NCI-H526 treated with DMSO at 0.1 percent for 48 hours (cell line): ENCODE results near the gene TRIP11.

Experiments used
- DNase-seq: peaks from one replicate; lab custom pipeline; 2025; lab: John Stamatoyannopoulos, UW

Gene TRIP11

DNA sequence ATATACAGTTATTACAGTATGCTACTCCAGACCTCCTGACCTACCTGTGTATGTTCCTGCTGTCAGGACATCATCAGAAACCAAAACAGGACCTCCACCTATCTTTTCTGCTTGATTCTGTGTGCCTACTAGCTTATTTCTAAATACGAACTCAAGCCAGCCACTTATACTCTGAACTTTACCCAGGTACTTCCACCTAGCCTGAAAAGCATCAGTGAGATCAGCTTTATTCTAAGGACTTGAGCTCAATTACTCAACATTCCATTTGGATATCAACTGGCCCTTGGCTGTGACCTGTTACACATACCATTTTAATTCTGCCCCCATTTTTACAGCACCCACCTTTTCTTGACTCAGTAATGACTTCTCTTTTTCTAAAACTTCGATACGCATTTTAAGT is 29.2 kb downstream of the TRIP11 start:
- no peak for DNase-seq

DNA sequence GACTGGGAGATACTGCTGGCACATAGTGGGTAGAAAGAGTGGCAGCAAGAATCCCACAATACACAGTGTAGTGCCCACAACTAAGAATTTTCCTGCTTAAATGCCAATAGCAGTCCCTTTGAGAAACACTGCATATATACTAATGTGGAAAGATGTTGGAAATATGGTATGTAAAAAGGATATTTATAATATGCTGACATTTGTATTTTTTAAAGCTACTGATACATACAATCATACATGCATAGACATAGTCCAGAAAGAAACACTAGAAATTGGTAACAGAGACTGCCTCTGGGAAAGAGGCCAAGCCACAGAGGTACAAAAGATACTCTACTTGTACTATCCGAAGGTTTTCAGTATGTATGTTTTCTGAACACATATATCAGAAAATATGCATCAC is 30.3 kb downstream of the TRIP11 start:
- DNase-seq = no peak

DNA sequence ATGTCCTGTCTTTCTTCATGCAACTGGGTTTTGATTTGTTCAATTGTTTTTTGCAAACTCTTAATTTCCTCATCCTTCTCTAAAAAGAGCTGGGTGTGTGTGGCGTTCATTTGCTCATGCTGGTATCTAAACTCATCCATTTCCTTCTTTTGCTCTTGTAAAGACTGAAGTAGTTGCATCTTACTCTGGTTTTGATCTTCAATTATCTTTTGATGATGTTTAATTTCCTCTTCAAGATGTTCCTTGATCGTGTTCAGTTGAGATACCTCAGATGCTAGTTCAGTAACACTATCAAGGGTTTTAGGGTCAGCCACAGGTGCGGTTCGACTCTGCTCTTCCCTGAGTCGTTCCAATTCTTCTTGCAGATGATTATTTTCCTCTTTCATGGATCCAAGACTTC is 34.8 kb downstream of the TRIP11 start:
- no peak for DNase-seq

DNA sequence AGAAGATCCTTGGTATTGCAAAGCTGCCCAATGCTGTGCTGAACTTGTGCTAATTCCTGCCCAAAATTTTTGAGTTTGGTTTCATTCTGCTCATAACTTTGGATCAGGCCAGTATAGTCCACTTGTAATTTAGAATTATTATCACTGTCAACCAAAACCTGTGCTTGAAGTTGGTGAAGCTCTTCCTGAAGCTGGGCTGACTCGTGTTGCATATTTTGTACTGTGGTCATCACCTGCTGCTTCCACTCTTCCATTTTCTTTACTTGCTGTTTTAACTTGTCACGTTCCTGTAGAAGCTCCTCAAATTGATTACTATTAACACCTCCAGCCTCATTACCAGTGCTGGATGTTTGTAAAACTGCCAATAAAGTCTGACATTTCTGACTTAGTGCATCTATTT is 35.8 kb downstream of the TRIP11 start:
- DNase-seq = no peak

DNA sequence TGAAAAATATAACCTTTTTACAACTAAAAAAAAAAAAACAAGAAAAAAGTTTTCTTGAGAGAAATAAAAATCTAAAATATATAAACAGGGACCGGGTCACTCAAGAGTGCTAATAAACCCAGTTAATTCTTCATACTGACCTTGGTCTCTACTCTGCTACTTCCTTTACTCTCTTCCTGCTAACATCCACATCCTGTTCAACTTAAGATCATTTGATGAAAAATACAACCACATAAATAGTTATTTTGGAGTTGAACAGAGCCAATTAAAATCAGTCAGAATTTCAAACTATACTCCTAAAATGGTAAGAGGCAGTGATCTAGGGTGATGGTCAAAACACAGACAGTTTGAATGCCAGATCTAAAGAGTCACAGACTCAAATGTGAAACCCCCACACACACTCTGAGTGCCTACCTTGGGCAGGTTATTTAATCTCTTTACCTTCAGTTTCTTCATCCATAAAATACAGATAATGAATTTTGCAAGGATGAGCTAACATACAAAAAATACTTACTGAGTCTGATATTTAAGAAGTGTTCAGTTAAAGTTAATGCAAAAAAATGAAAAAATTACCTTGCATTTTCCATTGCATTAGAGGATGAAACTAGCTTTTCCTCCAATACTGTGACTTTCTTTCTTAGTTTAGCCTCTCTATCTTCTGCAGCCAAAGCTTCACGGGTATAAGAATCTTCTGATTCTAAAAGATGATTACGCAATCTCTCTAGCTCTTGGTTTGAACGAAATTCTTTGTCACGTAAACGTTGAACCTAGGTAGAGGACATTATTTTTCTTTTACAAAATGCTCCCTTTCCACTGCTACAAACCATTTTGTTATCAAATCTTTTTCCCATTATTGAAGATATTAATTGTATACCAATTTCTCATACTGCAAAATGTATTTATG is 40.9 kb downstream of the TRIP11 start:
- DNase-seq = no peak

DNA sequence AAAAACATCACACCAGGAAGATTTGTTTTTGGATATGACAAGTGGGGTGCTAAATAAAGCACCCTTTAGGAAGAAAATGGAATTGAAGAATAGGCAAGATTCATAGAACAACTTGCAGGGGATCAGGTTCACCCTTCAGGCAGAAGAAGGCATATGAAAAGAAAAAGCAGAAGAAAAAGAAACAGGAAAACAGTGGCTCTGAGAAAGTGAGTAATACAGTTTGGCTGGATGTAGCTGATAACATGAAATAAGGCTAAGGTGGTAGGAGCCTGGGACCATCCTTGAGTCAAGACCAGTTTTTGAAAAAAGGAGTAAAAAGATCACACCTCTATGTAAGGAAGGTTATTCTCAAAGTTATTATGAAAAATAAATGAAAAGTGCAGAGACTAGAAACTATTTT is 42.4 kb downstream of the TRIP11 start:
- no peak for DNase-seq

DNA sequence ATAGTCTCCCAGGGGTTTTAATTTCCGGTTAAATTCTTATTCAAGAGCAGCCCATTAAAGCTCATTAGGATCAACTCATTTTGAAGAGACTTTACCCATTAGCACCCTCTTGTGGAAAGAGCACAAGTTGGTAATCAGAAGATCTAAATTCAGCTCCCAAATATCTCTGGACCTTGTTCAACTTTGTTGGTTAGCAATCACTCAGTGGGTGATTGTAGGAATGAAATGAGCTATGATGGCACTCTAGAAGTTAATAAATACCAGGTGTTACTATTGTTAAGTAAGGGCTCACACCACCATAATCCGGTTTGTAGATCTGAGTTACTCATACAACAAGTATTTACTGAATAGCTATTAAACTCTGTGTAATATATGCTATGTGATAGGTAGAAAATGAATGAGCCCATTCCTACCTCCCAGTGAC is 42.9 kb downstream of the TRIP11 start:
- DNase-seq = peak; percentile 14

DNA sequence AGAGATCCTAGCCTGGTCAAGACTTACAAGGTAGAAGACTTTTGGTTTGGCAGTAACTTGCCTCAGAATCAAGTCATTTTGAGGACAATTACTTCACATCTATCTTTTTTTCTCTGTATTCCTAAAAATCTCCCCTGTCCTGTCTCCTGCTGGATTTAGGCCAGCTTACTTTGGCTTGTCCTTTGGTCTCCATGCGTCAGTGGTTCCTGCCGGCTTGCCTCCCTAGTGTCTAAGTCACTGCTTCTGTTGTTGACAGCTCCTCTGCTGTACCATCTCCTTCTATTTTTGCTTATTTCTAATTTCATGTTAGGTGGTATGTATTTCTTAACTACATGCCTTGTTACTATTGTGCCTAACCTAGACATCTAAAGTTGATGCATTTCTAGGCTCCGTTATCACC is 52.7 kb downstream of the TRIP11 start:
- no peak for DNase-seq

DNA sequence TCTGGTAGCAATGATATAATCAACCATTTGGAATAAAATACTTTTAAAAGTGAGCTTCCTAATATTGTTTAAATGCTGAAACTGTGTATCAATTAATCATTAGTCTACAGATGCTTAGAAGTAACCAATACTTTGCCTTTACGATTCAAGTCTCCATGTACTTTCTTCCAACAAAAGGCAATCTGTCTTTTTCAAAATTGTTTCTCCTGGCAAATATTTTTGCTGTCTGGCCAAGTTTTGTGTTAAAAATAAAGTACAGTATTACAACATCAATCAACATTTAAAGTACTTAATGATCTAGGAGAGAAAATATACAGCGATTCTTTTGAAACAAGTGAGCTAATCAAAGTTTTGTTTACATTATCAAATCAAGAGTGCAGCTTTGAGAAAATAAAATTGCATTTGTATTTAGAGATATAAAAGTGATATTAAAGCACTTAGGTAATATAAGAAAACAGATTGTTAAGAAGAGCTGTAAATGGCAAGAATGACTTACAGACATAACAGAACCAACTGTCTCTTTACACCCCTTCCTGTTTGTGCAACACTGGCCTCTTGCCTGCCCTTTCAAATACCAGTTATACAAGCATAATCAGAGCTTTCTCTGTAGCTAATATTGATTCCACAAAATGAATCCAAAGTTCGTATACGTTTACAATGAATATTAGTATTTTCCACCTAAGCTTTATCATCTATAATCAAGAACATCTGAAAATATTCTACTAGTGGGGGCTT is 54.2 kb downstream of the TRIP11 start:
- DNase-seq = no peak

DNA sequence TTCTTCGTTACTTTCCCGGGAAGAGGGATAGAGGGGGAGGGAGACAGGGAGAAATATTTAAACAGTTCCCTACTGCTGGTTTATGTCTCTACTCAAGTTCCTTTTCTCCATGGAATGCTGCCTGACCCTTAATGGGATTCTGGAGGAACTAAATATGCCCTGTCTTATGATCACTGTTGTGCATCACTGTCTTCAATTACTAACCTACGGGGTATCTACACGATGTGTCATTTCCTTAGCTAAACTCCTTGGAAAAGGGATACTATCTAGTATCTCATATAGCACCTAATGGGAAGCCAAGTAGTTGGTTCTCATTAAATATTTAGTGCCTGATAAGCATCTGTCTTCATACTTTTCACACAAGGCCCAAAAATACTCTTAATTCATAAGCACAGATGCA is 54.9 kb downstream of the TRIP11 start:
- no peak for DNase-seq

DNA sequence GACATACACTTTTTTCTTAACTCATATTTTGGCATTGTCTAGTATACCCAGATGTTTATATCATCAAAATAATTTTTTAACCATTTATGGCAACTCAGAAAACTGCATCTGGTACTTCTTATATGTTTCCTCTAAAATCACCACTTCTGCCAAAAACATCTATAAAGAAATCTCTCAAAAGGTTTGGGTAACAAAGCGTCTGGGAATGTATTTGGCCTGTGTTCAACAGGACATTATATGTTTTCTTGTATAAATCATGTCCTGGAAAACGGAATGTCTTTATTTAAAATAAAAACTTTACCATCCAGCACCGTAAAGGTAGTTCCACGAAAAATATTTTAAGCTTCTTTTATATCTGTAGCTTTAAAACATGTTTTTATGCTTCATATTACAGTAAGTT is 56.3 kb downstream of the TRIP11 start:
- no peak for DNase-seq

DNA sequence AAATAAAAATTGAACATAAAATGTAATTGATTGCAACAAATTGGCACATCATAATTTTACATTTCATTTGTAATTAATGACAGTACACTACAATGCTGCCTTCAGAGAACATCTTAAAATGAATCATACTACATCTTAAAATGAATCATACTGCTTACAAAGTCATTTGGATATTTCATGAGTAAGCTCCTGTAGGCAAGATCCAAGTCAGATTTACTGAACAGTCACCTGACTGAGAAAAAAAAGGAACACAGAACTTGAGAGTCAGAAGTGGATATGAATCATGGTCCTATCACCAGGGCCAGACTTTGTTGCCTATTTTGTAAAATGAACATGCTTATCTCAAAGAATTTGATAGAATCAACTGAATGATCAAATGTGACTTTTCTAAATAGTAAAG is 59.7 kb downstream of the TRIP11 start:
- no peak for DNase-seq

DNA sequence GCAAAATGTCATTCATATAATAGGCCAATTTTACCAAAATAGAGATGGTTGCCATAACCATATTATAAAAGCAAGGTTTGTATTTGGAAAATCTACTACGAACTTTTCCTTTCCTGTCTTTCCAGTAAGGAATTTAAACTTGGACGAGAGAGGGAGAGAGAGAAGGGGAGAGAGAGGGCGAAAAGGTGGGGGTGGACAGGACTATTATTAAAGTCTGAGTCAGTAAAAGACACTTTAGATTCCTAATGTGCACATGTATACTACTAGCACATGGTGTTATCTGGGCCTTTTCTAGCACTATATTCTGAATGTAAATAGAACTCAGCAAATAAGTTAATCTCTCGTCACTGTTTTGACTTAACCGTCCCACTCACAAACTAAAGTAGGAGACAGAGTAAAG is 62.0 kb downstream of the TRIP11 start:
- DNase-seq = no peak

DNA sequence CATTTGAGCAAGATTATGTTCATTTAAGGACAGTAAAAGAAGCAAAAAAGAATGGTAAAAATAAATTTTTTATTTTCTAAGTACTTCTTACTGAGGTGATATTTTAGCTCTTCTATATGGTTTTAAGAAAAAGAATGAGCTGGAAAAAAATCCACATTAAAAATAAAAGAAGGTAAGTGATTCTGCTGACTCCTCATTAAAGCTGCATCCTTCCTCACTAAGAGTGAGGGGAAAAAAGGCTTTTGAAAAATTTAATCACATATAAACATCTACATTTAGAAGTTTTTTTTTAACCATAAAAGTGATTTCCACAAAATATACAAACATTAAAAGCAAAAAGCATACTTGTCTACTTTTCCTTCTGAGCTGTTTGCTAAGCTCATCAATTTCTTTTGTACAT is 64.1 kb downstream of the TRIP11 start:
- DNase-seq = no peak

DNA sequence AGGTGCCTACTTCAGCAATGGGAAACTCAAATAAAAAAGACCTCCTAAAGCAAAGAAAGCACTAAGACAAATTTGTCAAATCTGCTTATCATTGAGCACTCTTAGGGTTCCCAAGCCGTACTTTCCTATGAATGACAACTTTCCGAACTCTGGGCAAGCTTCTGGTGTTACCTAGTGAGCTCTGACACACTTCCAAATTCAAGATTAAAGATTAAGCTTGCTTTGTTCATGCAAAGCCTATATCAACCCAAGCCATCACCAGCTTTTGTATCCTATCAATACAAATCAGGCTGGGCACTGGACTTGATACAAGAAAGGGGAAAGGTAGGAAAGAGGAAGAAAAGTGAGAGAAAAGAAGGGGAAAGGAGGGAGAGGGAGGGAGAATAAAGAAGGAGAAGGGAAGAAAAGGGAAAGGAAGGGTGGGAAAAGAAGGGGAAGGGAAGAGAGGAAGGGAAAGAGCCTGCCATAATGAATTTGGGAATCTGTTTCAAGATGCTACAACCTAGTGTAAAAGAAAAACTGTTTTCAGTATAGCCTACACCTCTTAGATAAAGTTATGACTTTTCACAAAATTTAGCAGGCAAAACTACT is 68.6 kb downstream of the TRIP11 start:
- DNase-seq = no peak

DNA sequence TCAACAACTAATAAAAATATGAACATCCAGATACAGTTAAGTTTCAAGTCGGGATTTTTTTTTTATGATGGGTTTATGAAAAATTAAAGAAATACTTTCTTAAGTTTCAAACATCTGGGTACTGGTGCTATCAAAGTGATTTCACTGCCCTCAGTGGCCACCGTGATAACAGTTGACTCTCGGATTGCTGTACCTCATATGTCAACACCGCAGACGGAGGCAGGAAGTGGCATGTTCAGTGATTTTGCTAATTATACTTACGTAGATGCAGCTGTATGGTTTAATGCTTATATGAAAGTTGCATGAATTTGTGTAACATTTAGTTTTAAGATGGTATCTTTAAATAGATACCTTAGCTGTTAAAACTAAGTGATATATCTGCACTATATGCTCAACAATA is 71.6 kb downstream of the TRIP11 start:
- no peak for DNase-seq

DNA sequence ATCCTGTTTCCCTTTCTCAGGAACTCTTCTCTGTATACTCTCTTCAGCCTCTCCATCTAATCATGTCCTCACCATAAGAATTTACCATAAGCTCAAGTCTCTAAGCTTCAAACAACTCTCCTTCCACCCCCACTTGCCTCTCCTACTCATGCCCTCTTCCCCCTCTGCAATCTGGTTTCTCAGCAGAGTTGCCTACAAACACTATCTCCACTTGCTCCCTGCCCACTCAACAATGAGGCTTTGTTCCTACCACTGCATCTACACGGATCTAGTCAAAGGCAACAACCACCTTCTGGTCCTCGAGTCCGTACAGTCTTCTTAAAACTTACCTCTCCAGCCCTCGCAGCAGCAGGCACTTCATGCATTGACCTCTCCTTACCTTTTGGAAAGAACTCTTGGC is 75.1 kb downstream of the TRIP11 start:
- peak; percentile 53 for DNase-seq

DNA sequence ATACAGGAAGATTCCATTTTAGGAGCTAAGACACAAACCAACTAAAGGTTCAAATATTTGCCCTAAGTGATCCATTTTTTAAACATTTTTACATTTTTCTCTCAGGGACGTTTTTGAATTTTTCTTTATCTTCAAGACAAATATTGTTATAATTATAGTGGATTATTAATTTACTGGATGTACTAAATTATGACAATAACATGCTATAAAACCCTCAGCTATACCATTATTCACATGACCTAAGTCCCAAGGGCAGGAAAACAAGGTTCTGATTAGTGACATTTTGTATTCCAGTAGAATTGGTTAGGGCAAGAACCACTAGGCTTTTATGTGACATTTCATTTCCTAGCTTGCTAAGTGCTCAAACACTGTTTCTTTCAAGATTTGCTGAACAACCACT is 75.8 kb downstream of the TRIP11 start:
- DNase-seq = no peak

DNA sequence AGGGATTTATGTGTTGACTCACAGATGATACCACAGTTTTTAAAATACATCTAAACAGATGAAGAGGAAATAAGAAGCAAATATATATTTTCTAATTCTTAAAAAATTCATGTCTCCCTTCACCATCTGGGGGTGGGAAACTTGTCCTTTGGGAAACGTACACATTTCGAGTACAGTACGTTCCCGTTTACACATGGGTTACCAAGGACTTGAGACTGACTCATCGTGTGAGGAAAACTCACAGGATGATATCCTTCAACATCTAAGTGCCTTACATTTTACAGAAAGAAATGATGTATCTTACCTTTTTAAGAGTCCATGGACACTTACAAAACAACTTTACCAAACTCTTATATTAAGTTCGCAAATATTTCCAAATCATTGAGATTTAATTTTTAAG is 76.4 kb downstream of the TRIP11 start:
- no peak for DNase-seq

DNA sequence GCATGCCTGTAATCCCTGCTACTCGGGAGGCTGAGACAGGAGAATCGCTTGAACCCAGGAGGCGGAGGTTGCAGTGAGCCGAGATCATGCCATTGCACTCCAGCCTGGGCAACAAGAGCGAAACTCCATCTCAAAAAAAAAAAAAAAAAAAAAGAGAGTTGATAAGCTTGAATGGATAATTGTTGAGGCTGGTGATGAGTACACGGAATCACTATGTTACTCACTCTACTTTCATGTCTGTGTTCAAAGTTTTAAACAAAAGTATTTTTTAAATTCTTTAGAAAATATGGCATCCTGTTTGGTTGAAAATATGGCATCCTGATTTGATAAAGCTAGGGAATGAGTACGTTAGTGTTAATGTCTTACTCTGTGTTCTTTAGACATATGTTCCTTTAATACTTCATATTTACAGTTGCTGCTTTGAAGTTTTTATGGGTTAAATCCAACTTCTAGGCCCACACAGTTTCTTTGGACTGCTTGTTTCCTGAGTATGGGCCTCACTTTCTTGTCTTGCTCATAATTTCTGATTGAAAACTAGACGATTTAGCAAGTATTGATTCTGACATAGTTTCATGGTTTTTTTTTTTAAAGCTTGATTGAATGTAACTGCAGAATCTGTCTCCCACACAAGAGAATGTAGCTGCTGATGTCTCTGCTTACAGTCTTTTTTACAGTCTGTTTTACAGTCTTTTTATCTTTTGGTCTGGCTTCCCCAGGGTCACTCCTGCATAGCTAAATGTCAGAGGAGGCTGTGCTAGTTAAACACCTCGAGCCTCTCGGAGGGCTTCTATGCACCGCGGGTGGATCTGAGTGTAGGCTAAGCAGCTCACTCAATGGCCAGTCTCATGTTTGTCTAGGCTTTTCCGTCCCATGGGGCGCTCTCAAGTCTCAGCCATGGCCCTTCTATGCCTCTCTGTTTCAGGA is 78.3 kb downstream of the TRIP11 start:
- DNase-seq = no peak

DNA sequence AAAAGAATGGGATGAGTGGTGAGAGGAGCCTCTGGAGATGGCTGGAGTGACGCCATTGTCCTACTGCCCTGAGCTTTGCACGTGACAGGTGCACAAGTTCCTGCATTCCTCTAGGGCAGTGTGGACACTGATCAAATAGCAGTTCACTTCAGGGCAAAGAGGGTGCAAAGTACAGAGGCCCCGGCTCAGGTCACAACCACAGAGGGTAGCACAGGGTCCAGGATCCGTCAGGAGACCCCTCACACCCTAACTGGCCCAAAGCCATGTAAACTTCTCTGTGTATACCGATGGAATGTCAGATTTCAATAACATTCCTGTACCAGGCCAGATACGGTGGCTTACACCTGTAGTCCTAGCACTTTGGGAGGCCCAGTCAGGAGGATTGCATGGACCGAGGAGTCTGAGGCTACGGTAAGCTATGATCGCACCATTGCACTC is 82.0 kb downstream of the TRIP11 start:
- DNase-seq = no peak

DNA sequence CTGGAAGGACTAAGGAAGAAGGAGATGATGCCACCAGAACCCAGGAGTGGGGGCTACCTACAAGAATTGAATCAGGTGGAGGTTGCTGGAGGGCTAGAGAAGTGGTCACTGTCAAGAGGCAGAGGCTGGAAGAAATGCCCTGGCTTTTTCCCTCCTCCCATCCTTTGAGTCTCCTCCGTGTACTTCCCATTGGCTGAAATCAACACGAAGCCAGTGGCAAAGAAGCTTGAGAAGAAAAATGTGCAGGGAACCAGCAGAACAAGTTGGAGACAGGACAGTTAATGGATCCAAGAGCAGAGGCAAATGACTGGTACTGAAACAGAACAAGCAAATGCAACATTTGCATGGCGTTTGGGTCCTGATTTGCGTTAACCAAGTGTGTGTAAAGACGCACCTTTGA is 83.2 kb downstream of the TRIP11 start:
- DNase-seq = peak; percentile 94
